IMR-90 (cell line): ENCODE results near the gene POU6F1. TPM values are rescaled to one million over a fixed set of nuclear protein-coding genes. Genes with fewer than 3 reads are reported as not detected.
"Not testable (repeated sequence)": the region's sequence is repeated elsewhere in the genome, so short reads cannot be mapped to it uniquely, and the experiment has no call there.

Source experiments
- ATAC-seq: fragments of 200-7000 bp; cut with Tn5 transposase; 2 replicates; pipeline ENCODE4 v1.9.1; 2020; ENCODE audit warnings: low read depth, mild to moderate bottlenecking, moderate library complexity
- BruUV-seq: library from RNA; stranded (reverse); fragments of 400-500 nt; replicated peaks from 2 replicates; lab custom pipeline; 2021; lab: Mats Ljungman, UMichigan
- CTCF ChIA-PET: fragments of 300-600 bp; formaldehyde crosslinking; extraction: SDS; loops from one replicate; lab custom pipeline; 2021; ENCODE audit warnings: antibody characterized with exemption; lab: Yijun Ruan, JAX
- POLR2A ChIA-PET: fragments of 300-600 bp; sonication (Branson Sonifier 250); formaldehyde crosslinking; loops from one replicate; lab custom pipeline; 2022; ENCODE audit warnings: antibody characterized with exemption; ENCODE audit not compliant: unreplicated experiment; lab: Charles Lee
- DNase-seq: peaks from one replicate; pipeline ENCODE4 v3.0.0; 2013
- H2AFZ ChIP-seq: replicated peaks from 2 replicates; pipeline ENCODE3; 2013; ENCODE audit warnings: low read length, mild to moderate bottlenecking; ENCODE audit not compliant: poor library complexity
- H2AK5ac ChIP-seq: 2 replicates; pipeline ENCODE4 v1.6.1; 2013; ENCODE audit warnings: low read depth, low read length, inconsistent platforms
- H2AK9ac ChIP-seq: replicated peaks from 2 replicates; pipeline ENCODE3; 2013; ENCODE audit warnings: mild to moderate bottlenecking, low read depth, low read length, moderate library complexity; ENCODE audit not compliant: poor library complexity
- H2BK120ac ChIP-seq: 2 replicates; pipeline ENCODE4 v1.6.1; 2013; ENCODE audit warnings: low read depth, low read length, inconsistent platforms
- H2BK15ac ChIP-seq: 3 replicates; pipeline ENCODE4 v1.6.1; 2013; ENCODE audit warnings: low read depth, low read length, inconsistent platforms
- H2BK20ac ChIP-seq: 2 replicates; pipeline ENCODE4 v1.6.1; 2013; ENCODE audit warnings: low read depth, mild to moderate bottlenecking, inconsistent platforms, low read length, moderate library complexity
- H2BK5ac ChIP-seq: 2 replicates; pipeline ENCODE4 v1.6.1; 2013; ENCODE audit warnings: mild to moderate bottlenecking, low read depth, low read length, inconsistent platforms; ENCODE audit not compliant: poor library complexity, severe bottlenecking
- H3K14ac ChIP-seq: replicated peaks from 2 replicates; pipeline ENCODE4 v1.6.1; 2013; ENCODE audit warnings: low read depth, low read length, inconsistent platforms
- H3K18ac ChIP-seq: 2 replicates; pipeline ENCODE4 v1.6.1; 2013; ENCODE audit warnings: low read depth, low read length, control low read depth
- H3K23ac ChIP-seq: 2 replicates; pipeline ENCODE4 v1.6.1; 2013; ENCODE audit warnings: low read depth, low read length, inconsistent platforms
- H3K27ac ChIP-seq: 2 replicates; pipeline ENCODE4 v1.5.1; 2013; ENCODE audit warnings: mild to moderate bottlenecking, control low read depth, low read length; ENCODE audit not compliant: insufficient read depth
- H3K27me3 ChIP-seq: 2 replicates; pipeline ENCODE4 v1.6.1; 2013; ENCODE audit warnings: low read length; ENCODE audit not compliant: control insufficient read depth, insufficient read depth
- H3K36me3 ChIP-seq: 2 replicates; pipeline ENCODE4 v1.6.1; 2013; ENCODE audit warnings: low read length, mixed read lengths; ENCODE audit not compliant: control insufficient read depth, insufficient read depth
- H3K4ac ChIP-seq: 2 replicates; pipeline ENCODE4 v1.6.1; 2013; ENCODE audit warnings: low read depth, low read length, inconsistent platforms
- H3K4me1 ChIP-seq: 2 replicates; pipeline ENCODE4 v1.6.1; 2013; ENCODE audit warnings: low read length, mixed read lengths; ENCODE audit not compliant: control insufficient read depth, insufficient read depth
- H3K4me2 ChIP-seq: 2 replicates; pipeline ENCODE4 v1.6.1; 2013; ENCODE audit warnings: low read depth, mild to moderate bottlenecking, control low read depth, low read length, moderate library complexity
- H3K4me3 ChIP-seq: 2 replicates; pipeline ENCODE4 v1.5.1; 2013; ENCODE audit warnings: low read depth, mild to moderate bottlenecking, control low read depth, low read length, moderate library complexity; ENCODE audit not compliant: insufficient read depth
- H3K56ac ChIP-seq: 2 replicates; pipeline ENCODE4 v1.6.1; 2013; ENCODE audit warnings: low read length, inconsistent platforms; ENCODE audit not compliant: insufficient read depth; ENCODE audit errors: extremely low read depth
- H3K79me1 ChIP-seq, 2 experiments: 2 replicates each; pipeline ENCODE4 v1.6.1; 2013; ENCODE audit warnings: low read length in 2 of 2, inconsistent platforms in 1 of 2, low read depth in 1 of 2
- H3K9ac ChIP-seq: 2 replicates; pipeline ENCODE4 v1.6.1; 2013; ENCODE audit warnings: low read depth, low read length, control low read depth
- H3K9me1 ChIP-seq: 2 replicates; pipeline ENCODE4 v1.6.1; 2013; ENCODE audit warnings: low read length, inconsistent platforms; ENCODE audit not compliant: insufficient read depth
- H3K9me3 ChIP-seq: 2 replicates; pipeline ENCODE4 v1.6.1; 2013; ENCODE audit warnings: low read length; ENCODE audit not compliant: control insufficient read depth, insufficient read depth
- H4K20me1 ChIP-seq: 2 replicates; pipeline ENCODE4 v1.6.1; 2013; ENCODE audit warnings: low read length, inconsistent platforms; ENCODE audit not compliant: insufficient read depth
- H4K5ac ChIP-seq: 2 replicates; pipeline ENCODE4 v1.6.1; 2013; ENCODE audit warnings: mild to moderate bottlenecking, low read depth, low read length, control low read depth
- H4K8ac ChIP-seq, 2 experiments: 2 replicates each; pipeline ENCODE4 v1.6.1; 2013; ENCODE audit warnings: low read depth in 2 of 2, low read length in 2 of 2, control low read depth in 1 of 2, inconsistent platforms in 1 of 2
- H4K91ac ChIP-seq: 2 replicates; pipeline ENCODE4 v1.6.1; 2013; ENCODE audit warnings: low read depth, low read length, inconsistent platforms; ENCODE audit not compliant: insufficient read depth
- WGBS, 2 experiments: methylation state at CpG; one replicate each; pipeline versions ENCODE4 v1.1.5 to v1.1.7; 2013; ENCODE audit warnings: missing lambda C conversion rate in 2 of 2; ENCODE audit not compliant: insufficient read length in 1 of 2; ENCODE audit errors: extremely low coverage in 2 of 2; 5-methylcytosine and 5-hydroxymethylcytosine counted together
- dilution Hi-C: fragments of 300-500 bp; cut with HindIII; formaldehyde crosslinking; loops from one replicate; pipeline ENCODE4 v1.14.3; 2018; ENCODE audit warnings: low sequenced_read_pairs; ENCODE audit not compliant: unreplicated experiment
- in situ Hi-C: fragments of 300-500 bp; cut with MboI; formaldehyde crosslinking; loops from 3 replicates; pipeline ENCODE4 v1.14.3; 2019; ENCODE audit warnings: low sequenced_read_pairs, inconsistent platforms, mixed read lengths
- intact Hi-C: fragments of 100-400 bp; cut with micrococcal nuclease; formaldehyde crosslinking; loops from 2 replicates; pipeline ENCODE4 v1.10.0; 2022
- polyA plus RNA-seq, 3 experiments: library from polyadenylated mRNA; depleted of rRNA; stranded (reverse); fragments of >200 nt; gene quantifications; 2 replicates each; pipeline ENCODE4 v1.2.3, GENCODE V29; 2012; ENCODE audit warnings: low replicate concordance in 1 of 3
- total RNA-seq: library from RNA; depleted of rRNA; stranded (reverse); fragments of >200 nt; gene quantifications from 2 replicates; pipeline ENCODE4 v1.2.3, GENCODE V29; 2012

Gene POU6F1
- total and polyA plus RNA-seq, 2 of the 4 experiments (the other 2 are of a cell fraction) = 0.90 to 3.6 TPM

- BruUV-seq, H3K27me3 ChIP-seq, DNase-seq, dilution Hi-C loops, H2AK5ac ChIP-seq, POLR2A ChIA-PET, H3K27ac ChIP-seq, H3K4ac ChIP-seq, H2BK15ac ChIP-seq, H4K91ac ChIP-seq, H3K18ac ChIP-seq, H3K9me1 ChIP-seq, H3K4me3 ChIP-seq, in situ Hi-C loops, H3K9me3 ChIP-seq, H2AFZ ChIP-seq, H2AK9ac ChIP-seq, H2BK5ac ChIP-seq, H2BK120ac ChIP-seq, H4K8ac ChIP-seq, H3K4me1 ChIP-seq, H3K14ac ChIP-seq, H3K9ac ChIP-seq, H3K56ac ChIP-seq, H3K4me2 ChIP-seq, H4K5ac ChIP-seq, H3K23ac ChIP-seq, ATAC-seq, H4K20me1 ChIP-seq, H3K36me3 ChIP-seq, intact Hi-C loops, H2BK20ac ChIP-seq: not testable (repeated sequence)
- peaks cover 14 to 20% of the 10 kb centered on the region in 2 experiments; a peak in 3 of 4 replicates for H3K79me1 ChIP-seq
- CTCF ChIA-PET = interaction anchor here (0.6 kb wide), 1 partner anchor 17 kb away, joined by 3 read pairs; no protein-coding TSS in a partner anchor
- WGBS, 2 experiments = 93% methylated on average over 5 of the region's 12 CpGs; no CpG with 5 or more reads in 1 of the 2 experiments
Measured at GRCh38 chr12:51219857-51220256, 2.0 kb upstream of the POU6F1 start.
